GM06990 (cell line): Measurements from ENCODE around the gene CCDC195.

ENCODE experiments used
- DNase-seq: peaks from one replicate; pipeline ENCODE4 v3.0.0-alpha.2; 2011; ENCODE audit not compliant: insufficient read length; ENCODE audit errors: extremely low read depth
- H3K27me3 ChIP-seq: replicated peaks from 2 replicates; pipeline ENCODE4 v1.6.0; 2011; ENCODE audit warnings: low read length; ENCODE audit not compliant: control insufficient read depth, insufficient read depth
- H3K36me3 ChIP-seq: 2 replicates; pipeline ENCODE4 v1.5.1; 2011; ENCODE audit warnings: low read length; ENCODE audit not compliant: control insufficient read depth, insufficient read depth
- H3K4me3 ChIP-seq: replicated peaks from 2 replicates; pipeline ENCODE4 v1.5.1; 2011; ENCODE audit warnings: low read depth, mild to moderate bottlenecking, control low read depth, low read length
- CTCF ChIP-seq: IDR thresholded peaks from 2 replicates; pipeline ENCODE4 v1.5.1; 2011; ENCODE audit warnings: low read length, control low read depth, mild to moderate bottlenecking, inconsistent platforms; ENCODE audit not compliant: insufficient read depth, poor library complexity, severe bottlenecking

The CCDC195 gene

GRCh38 chr2:224749136-224749535 lies 33.0 kb upstream of the CCDC195 start:
- Histone ChIP-seq H3K4me3 (no peak overlapping the region), H3K36me3 (no peaks in the 10 kb centered on the region), H3K27me3 (no peaks in the 10 kb centered on the region)
- no peak for TF ChIP-seq CTCF
- no peak for DNase-seq

GRCh38 chr2:224747765-224748164 lies 31.6 kb upstream of the CCDC195 start:
- Histone ChIP-seq H3K27me3 (no peaks in the 10 kb centered on the region), H3K36me3 (no peaks in the 10 kb centered on the region), H3K4me3 (no peak overlapping the region)
- DNase-seq: no peak
- TF ChIP-seq CTCF: no peak

- DNase-seq: no peak
- TF ChIP-seq CTCF: no peak
- no peaks in the 10 kb centered on the region for H3K36me3 ChIP-seq
- H3K27me3 ChIP-seq: no peaks in the 10 kb centered on the region
- no peak overlapping the region for H3K4me3 ChIP-seq
These were observed 20.1 kb upstream of the CCDC195 start for GRCh38 chr2:224736227-224736626.

GRCh38 chr2:224734949-224735348 lies 18.8 kb upstream of the CCDC195 start:
- TF ChIP-seq CTCF: no peak
- Histone ChIP-seq H3K27me3 (no peaks in the 10 kb centered on the region), H3K4me3 (no peak overlapping the region), H3K36me3 (no peaks in the 10 kb centered on the region)
- DNase-seq: no peak

- DNase-seq: no peak
- no peak overlapping the region for H3K4me3 ChIP-seq
- no peaks in the 10 kb centered on the region for H3K27me3 ChIP-seq
- no peak for TF ChIP-seq CTCF
- no peaks in the 10 kb centered on the region for H3K36me3 ChIP-seq
These were observed 15.5 kb upstream of the CCDC195 start for GRCh38 chr2:224731665-224732064.

- no peak for DNase-seq
- no peak for TF ChIP-seq CTCF
These were observed 13.3 kb upstream of the CCDC195 start for GRCh38 chr2:224729435-224729834.

More at GRCh38 chr2:224729435-224729834, 13.3 kb upstream of the CCDC195 start:
- H3K36me3 ChIP-seq: no peaks in the 10 kb centered on the region
- no peaks in the 10 kb centered on the region for H3K27me3 ChIP-seq
- no peak overlapping the region for H3K4me3 ChIP-seq
